Right atrium auricular region (tissue), 2 donors: ENCODE measurements around the gene RPTOR. TPM values are rescaled to one million over a fixed set of nuclear protein-coding genes. Genes with fewer than 3 reads are reported as not detected.

ENCODE experiments used
- DNase-seq: peaks from one replicate; pipeline ENCODE4 v3.0.0-alpha.2; 2019; ENCODE audit warnings: low spot score
- H3K27ac ChIP-seq, 2 donors: fragments of 200-600 bp; sonication (generic); 1 replicate in 1 of 2; 2 replicates in 1 of 2; pipeline ENCODE4 v1.5.1; 2016 to 2019
- H3K27me3 ChIP-seq, 2 donors: fragments of 200-600 bp; sonication (generic); one replicate each; pipeline versions ENCODE4 v1.5.1 to v1.6.0; 2017 to 2019
- H3K36me3 ChIP-seq: fragments of 200-600 bp; sonication (generic); one replicate; pipeline ENCODE4 v1.5.1; 2016
- H3K4me1 ChIP-seq, 2 donors: fragments of 200-600 bp; sonication (generic); one replicate each; pipeline versions ENCODE4 v1.5.1 to v1.6.0; 2017 to 2019
- H3K4me3 ChIP-seq, 2 donors: fragments of 200-600 bp; sonication (generic); 1 replicate in 1 of 2; 2 replicates in 1 of 2; pipeline ENCODE4 v1.5.1; 2017 to 2019; ENCODE audit warnings: mild to moderate bottlenecking in 1 of 2, moderate library complexity in 1 of 2
- H3K9me3 ChIP-seq, 2 donors: fragments of 200-600 bp; sonication (generic); one replicate each; pipeline ENCODE4 v1.5.1; 2019
- CTCF ChIP-seq, 2 donors: fragments of 200-600 bp; sonication (generic); IDR thresholded peaks; one replicate each; pipeline ENCODE4 v1.5.1; 2019; ENCODE audit warnings: antibody characterized with exemption in 2 of 2
- total RNA-seq, 2 donors: library from RNA; depleted of rRNA; stranded (reverse); fragments of >200 nt; gene quantifications; one replicate each; pipeline ENCODE4 v1.1.0, GENCODE V29; 2016

RPTOR gene
- total RNA-seq, 2 donors from 2014 or later: 19.9 to 22.6 TPM

GRCh38 chr17:80660527-80661198, 116.0 kb downstream of the RPTOR start:
- H3K36me3 ChIP-seq: no peaks in the 10 kb centered on the region
- no peak overlapping the region for H3K4me3 ChIP-seq
- no peaks in the 10 kb centered on the region for H3K4me1 ChIP-seq
- H3K27ac ChIP-seq: no peak overlapping the region
- H3K9me3 ChIP-seq: peaks cover 0 to 13% of the 10 kb centered on the region in 2 donors
- no peaks in the 10 kb centered on the region for H3K27me3 ChIP-seq
- DNase-seq: no peak
- no peak for TF ChIP-seq CTCF (IDR thresholded peaks at IDR 0.05)

GRCh38 chr17:80662557-80662956, 117.9 kb downstream of the RPTOR start:
- Histone ChIP-seq H3K9me3 (peaks cover 0 to 5% of the 10 kb centered on the region in 2 donors), H3K27me3 (no peaks in the 10 kb centered on the region), H3K27ac (no peak overlapping the region), H3K4me1 (no peaks in the 10 kb centered on the region), H3K36me3 (no peaks in the 10 kb centered on the region), H3K4me3 (no peak overlapping the region)
- DNase-seq: no peak
- no peak for TF ChIP-seq CTCF (IDR thresholded peaks at IDR 0.05)

GRCh38 chr17:80663781-80664206, 119.2 kb downstream of the RPTOR start:
- DNase-seq: no peak
- Histone ChIP-seq H3K4me3 (no peak overlapping the region), H3K4me1 (no peaks in the 10 kb centered on the region), H3K9me3 (no peaks in the 10 kb centered on the region), H3K27ac (no peak overlapping the region), H3K27me3 (no peaks in the 10 kb centered on the region), H3K36me3 (no peaks in the 10 kb centered on the region)
- no peak for TF ChIP-seq CTCF (IDR thresholded peaks at IDR 0.05)

GRCh38 chr17:80664217-80664790, 119.7 kb downstream of the RPTOR start:
- DNase-seq: no peak
- H3K36me3 ChIP-seq: no peaks in the 10 kb centered on the region
- H3K9me3 ChIP-seq: no peaks in the 10 kb centered on the region
- TF ChIP-seq CTCF (IDR thresholded peaks at IDR 0.05): no peak
- no peaks in the 10 kb centered on the region for H3K4me1 ChIP-seq
- no peaks in the 10 kb centered on the region for H3K27me3 ChIP-seq
- H3K27ac ChIP-seq: no peak overlapping the region
- no peak overlapping the region for H3K4me3 ChIP-seq

GRCh38 chr17:80665792-80666191, 121.2 kb downstream of the RPTOR start:
- no peaks in the 10 kb centered on the region for H3K9me3 ChIP-seq
- no peak for TF ChIP-seq CTCF (IDR thresholded peaks at IDR 0.05)
- DNase-seq: no peak
- no peaks in the 10 kb centered on the region for H3K27me3 ChIP-seq
- H3K4me1 ChIP-seq: no peaks in the 10 kb centered on the region
- H3K27ac ChIP-seq: no peak overlapping the region
- no peaks in the 10 kb centered on the region for H3K36me3 ChIP-seq
- no peak overlapping the region for H3K4me3 ChIP-seq
